Activated CD4-positive, alpha-beta memory T cell treated with anti-CD3 and anti-CD28 coated beads for 36 hours (primary cell): Measurements from ENCODE around the gene CYP39A1. TPM values are rescaled to one million over a fixed set of nuclear protein-coding genes. Genes with fewer than 3 reads are reported as not detected.

Experiments
- CTCF ChIA-PET: fragments of 350-600 bp; sonication (Branson Sonifier 250); formaldehyde crosslinking; loops from one replicate; lab custom pipeline; 2021; ENCODE audit warnings: antibody characterized with exemption, inconsistent platforms; lab: Charles Lee
- POLR2A ChIA-PET: fragments of 350-600 bp; sonication (Branson Sonifier 250); formaldehyde crosslinking; loops from one replicate; lab custom pipeline; 2021; ENCODE audit warnings: antibody characterized with exemption; lab: Charles Lee
- DNase-seq: peaks from one replicate; pipeline ENCODE4 v3.0.0-alpha.2; 2020
- H3K27ac Mint-ChIP-seq: one replicate; pipeline ENCODE4 v1.8.0; 2021; ENCODE audit warnings: mixed read lengths
- H3K27me3 Mint-ChIP-seq: one replicate; pipeline ENCODE4 v1.8.0; 2021; ENCODE audit warnings: mixed read lengths
- H3K36me3 Mint-ChIP-seq: one replicate; pipeline ENCODE4 v1.8.0; 2021; ENCODE audit warnings: mixed read lengths
- H3K4me1 Mint-ChIP-seq: one replicate; pipeline ENCODE4 v1.8.0; 2021; ENCODE audit warnings: low read depth, mixed read lengths
- H3K4me3 Mint-ChIP-seq: one replicate; pipeline ENCODE4 v1.8.0; 2021; ENCODE audit warnings: mild to moderate bottlenecking, mixed read lengths
- H3K9me3 Mint-ChIP-seq: one replicate; pipeline ENCODE4 v1.8.0; 2021; ENCODE audit warnings: mixed read lengths
- intact Hi-C: fragments of 100-400 bp; cut with micrococcal nuclease; formaldehyde crosslinking; loops from one replicate; pipeline ENCODE4 v1.15.1; 2023
- total RNA-seq, 2 experiments: library from RNA; stranded (reverse); gene quantifications; one replicate each; pipeline ENCODE4 v1.2.3, GENCODE V29; 2021

CYP39A1 gene
- total RNA-seq, 2 experiments from 2014 or later: not detected

DNA sequence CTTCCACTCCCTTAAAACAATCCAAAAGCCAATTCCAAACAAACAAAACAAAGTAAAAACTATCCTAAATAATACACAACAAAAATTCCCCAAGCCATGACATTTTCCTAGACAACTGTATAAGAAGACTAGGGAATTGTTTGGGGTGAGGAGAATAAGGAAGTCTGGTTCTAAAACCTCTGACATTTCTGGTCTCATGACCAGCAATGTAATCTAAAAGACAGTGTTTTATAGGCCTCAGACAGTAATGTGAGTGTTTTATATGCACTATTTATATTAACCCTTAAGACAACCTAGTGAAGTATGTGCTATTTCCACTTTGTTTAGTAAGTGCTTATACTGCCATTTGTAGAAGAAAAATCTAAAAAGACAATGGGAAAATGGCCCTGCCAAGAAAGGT is 148.4 kb downstream of the CYP39A1 start:
- CTCF ChIA-PET: no interaction called here

GRCh38 chr6:46502486-46503119 is 150.0 kb downstream of the CYP39A1 start:
- POLR2A ChIA-PET: no interaction called here
- intact Hi-C loops: no loop called here
- no peaks in the 10 kb centered on the region for H3K4me1 Mint-ChIP-seq
- H3K4me3 Mint-ChIP-seq: no peak overlapping the region
- no peak overlapping the region for H3K27ac Mint-ChIP-seq
- no peaks in the 10 kb centered on the region for H3K36me3 Mint-ChIP-seq
- H3K9me3 Mint-ChIP-seq: no peaks in the 10 kb centered on the region
- H3K27me3 Mint-ChIP-seq: peaks cover 13% of the 10 kb centered on the region
- CTCF ChIA-PET: interaction anchor here (0.7 kb wide), 1 partner anchor 84 kb away, joined by 3 read pairs; no protein-coding TSS in a partner anchor
- DNase-seq: no peak

More for the DNA sequence above, 148.4 kb downstream of the CYP39A1 start:
- POLR2A ChIA-PET: no interaction called here
- H3K4me1 Mint-ChIP-seq: no peaks in the 10 kb centered on the region
- H3K9me3 Mint-ChIP-seq: no peaks in the 10 kb centered on the region
- peaks cover 10% of the 10 kb centered on the region for H3K27me3 Mint-ChIP-seq
- intact Hi-C loops: no loop called here
- no peak overlapping the region for H3K27ac Mint-ChIP-seq
- DNase-seq: no peak
- no peak overlapping the region for H3K4me3 Mint-ChIP-seq
- H3K36me3 Mint-ChIP-seq: no peaks in the 10 kb centered on the region

- Mint-ChIP-seq H3K36me3 (no peaks in the 10 kb centered on the region), H3K4me1 (no peaks in the 10 kb centered on the region), H3K27me3 (peaks cover 20% of the 10 kb centered on the region), H3K27ac (no peak overlapping the region), H3K4me3 (no peak overlapping the region), H3K9me3 (no peaks in the 10 kb centered on the region)
- POLR2A ChIA-PET: no interaction called here
- CTCF ChIA-PET: interaction anchor here (0.7 kb wide), 1 partner anchor 82 kb away, joined by 3 read pairs; no protein-coding TSS in a partner anchor
- DNase-seq: no peak
- intact Hi-C loops: no loop called here
Measured at GRCh38 chr6:46501136-46502089, 151.2 kb downstream of the CYP39A1 start.

GRCh38 chr6:46500382-46500781 is 152.2 kb downstream of the CYP39A1 start:
- ChIA-PET POLR2A (no interaction called here), CTCF (no interaction called here)
- Mint-ChIP-seq H3K27me3 (peaks cover 26% of the 10 kb centered on the region), H3K4me3 (no peak overlapping the region), H3K36me3 (no peaks in the 10 kb centered on the region), H3K4me1 (no peaks in the 10 kb centered on the region), H3K9me3 (no peaks in the 10 kb centered on the region), H3K27ac (no peak overlapping the region)
- no peak for DNase-seq
- intact Hi-C loops: no loop called here

Other genes with a start within 250 kb of the CYP39A1 start
- gene RCAN2, start 161.4 kb downstream of the CYP39A1 start, total RNA-seq: 1 to 10 TPM; 4.3 to 5.4 TPM
- under 1 TPM; 0.53 to 0.78 TPM for gene SLC25A27, start 157 bp upstream of the CYP39A1 start, total RNA-seq
- gene TDRD6, start 35.1 kb upstream of the CYP39A1 start, total RNA-seq: not detected
- not detected for gene PLA2G7, start 82.6 kb upstream of the CYP39A1 start, total RNA-seq
- not detected for gene ANKRD66, start 94.1 kb upstream of the CYP39A1 start, total RNA-seq
- not detected for gene MEP1A, start 140.6 kb upstream of the CYP39A1 start, total RNA-seq